Smooth muscle cell (in vitro differentiated cells): ENCODE results near the gene GABPA. TPM values are rescaled to one million over a fixed set of nuclear protein-coding genes. Genes with fewer than 3 reads are reported as not detected.
A peak's percentile ranks its signal among the peaks of the same experiment; 100 is the strongest.

Experiments used
- DNase-seq: peaks from one replicate; lab custom pipeline; 2025; ENCODE audit not compliant: unreplicated experiment; lab: John Stamatoyannopoulos, UW
- H2AFZ ChIP-seq: fragments of 200-600 bp; sonication (generic); 2 replicates; pipeline ENCODE4 v1.6.0; 2016; ENCODE audit warnings: antibody characterized with exemption, low read depth, mild to moderate bottlenecking
- H3F3A ChIP-seq: fragments of 200-600 bp; sonication (generic); 2 replicates; pipeline ENCODE4 v1.6.0; 2017; ENCODE audit warnings: antibody characterized with exemption, low read depth
- H3K27ac ChIP-seq: fragments of 200-600 bp; sonication (generic); 2 replicates; pipeline ENCODE4 v1.5.1; 2016; ENCODE audit warnings: low read depth, mild to moderate bottlenecking
- H3K27me3 ChIP-seq: fragments of 200-600 bp; sonication (generic); 2 replicates; pipeline ENCODE4 v1.6.1; 2016; ENCODE audit warnings: low read depth, mild to moderate bottlenecking
- H3K36me3 ChIP-seq: fragments of 200-600 bp; sonication (generic); 2 replicates; pipeline ENCODE4 v1.5.1; 2016; ENCODE audit warnings: low read depth
- H3K4me1 ChIP-seq: fragments of 200-600 bp; sonication (generic); 2 replicates; pipeline ENCODE4 v1.5.1; 2016; ENCODE audit warnings: low read depth
- H3K4me2 ChIP-seq: fragments of 200-600 bp; sonication (generic); 2 replicates; pipeline ENCODE4 v1.6.0; 2016; ENCODE audit warnings: mild to moderate bottlenecking
- H3K4me3 ChIP-seq: fragments of 200-600 bp; sonication (generic); 2 replicates; pipeline ENCODE4 v1.5.1; 2016; ENCODE audit warnings: mild to moderate bottlenecking
- H3K79me2 ChIP-seq: fragments of 200-600 bp; sonication (generic); 2 replicates; pipeline ENCODE4 v1.6.0; 2016; ENCODE audit warnings: low read depth, mild to moderate bottlenecking
- H3K9ac ChIP-seq: fragments of 200-600 bp; sonication (generic); 2 replicates; pipeline ENCODE4 v1.6.0; 2016; ENCODE audit warnings: low read depth
- H3K9me3 ChIP-seq: fragments of 200-600 bp; sonication (generic); replicated peaks from 2 replicates; pipeline ENCODE4 v1.5.1; 2016; ENCODE audit warnings: low read depth
- H4K20me1 ChIP-seq: fragments of 200-600 bp; sonication (generic); 2 replicates; pipeline ENCODE4 v1.6.0; 2016; ENCODE audit warnings: low read depth
- WGBS: methylation state at CpG from one replicate; pipeline ENCODE4 v1.1.7; 2016; ENCODE audit warnings: low lambda C conversion rate; 5-methylcytosine and 5-hydroxymethylcytosine counted together
- polyA plus RNA-seq: library from polyadenylated mRNA; unstranded; fragments of >200 nt; fragmentation: Nextera tagmentation; extraction: Ambion mirVana; gene quantifications from 2 replicates; pipeline ENCODE4 v1.2.1, GENCODE V29; 2016
- total RNA-seq: library from RNA; depleted of rRNA; stranded (reverse); fragments of >200 nt; gene quantifications from 2 replicates; pipeline ENCODE4 v1.2.3, GENCODE V29; 2014
- TF ChIP-seq, protein P1 (sequence below): fragments of 200-600 bp; sonication (generic); IDR thresholded peaks from 2 replicates; pipeline ENCODE4 v1.5.1; 2017; ENCODE audit warnings: borderline replicate concordance, mild to moderate bottlenecking, antibody characterized with exemption; ENCODE audit not compliant: insufficient read depth, poor library complexity, severe bottlenecking

Gene GABPA
- 35.1 and 37.6 TPM in 2 replicates for total RNA-seq
- 9.4 and 11.4 TPM in 2 replicates for polyA plus RNA-seq

GRCh38 chr21:25734904-25735645 lies at the start of gene GABPA, which contains the start of gene ATP5PF:
GABPA (plus strand) TSS chr21:25734972; CDS start chr21:25741599, 6,627 bp downstream.
ATP5PF (minus strand) TSS chr21:25734904; CDS start chr21:25729794, 5,110 bp downstream.
- Histone ChIP-seq H3K9me3 (no peaks in the 10 kb centered on the region), H3K79me2 (peaks cover 75% of the 10 kb centered on the region), H3K36me3 (no peaks in the 10 kb centered on the region), H4K20me1 (peaks cover 22% of the 10 kb centered on the region), H3K9ac (peak within 1 kb of the TSS; percentile 96), H3K4me1 (peaks cover 16% of the 10 kb centered on the region), H3K4me2 (peak within 1 kb of the TSS; percentile 93), H3K27ac (peak within 1 kb of the TSS; percentile 97), H3K27me3 (no peaks in the 10 kb centered on the region), H3F3A (peaks cover 12% of the 10 kb centered on the region), H3K4me3 (peak within 1 kb of the TSS; percentile 92), H2AFZ (peak within 1 kb of the TSS; percentile 93)
- WGBS = under 1% methylated on average over 48 of the region's 64 CpGs
- peak; percentile 91 for DNase-seq
- TF ChIP-seq, protein P1, sequence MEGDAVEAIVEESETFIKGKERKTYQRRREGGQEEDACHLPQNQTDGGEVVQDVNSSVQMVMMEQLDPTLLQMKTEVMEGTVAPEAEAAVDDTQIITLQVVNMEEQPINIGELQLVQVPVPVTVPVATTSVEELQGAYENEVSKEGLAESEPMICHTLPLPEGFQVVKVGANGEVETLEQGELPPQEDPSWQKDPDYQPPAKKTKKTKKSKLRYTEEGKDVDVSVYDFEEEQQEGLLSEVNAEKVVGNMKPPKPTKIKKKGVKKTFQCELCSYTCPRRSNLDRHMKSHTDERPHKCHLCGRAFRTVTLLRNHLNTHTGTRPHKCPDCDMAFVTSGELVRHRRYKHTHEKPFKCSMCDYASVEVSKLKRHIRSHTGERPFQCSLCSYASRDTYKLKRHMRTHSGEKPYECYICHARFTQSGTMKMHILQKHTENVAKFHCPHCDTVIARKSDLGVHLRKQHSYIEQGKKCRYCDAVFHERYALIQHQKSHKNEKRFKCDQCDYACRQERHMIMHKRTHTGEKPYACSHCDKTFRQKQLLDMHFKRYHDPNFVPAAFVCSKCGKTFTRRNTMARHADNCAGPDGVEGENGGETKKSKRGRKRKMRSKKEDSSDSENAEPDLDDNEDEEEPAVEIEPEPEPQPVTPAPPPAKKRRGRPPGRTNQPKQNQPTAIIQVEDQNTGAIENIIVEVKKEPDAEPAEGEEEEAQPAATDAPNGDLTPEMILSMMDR = no peak

DNA sequence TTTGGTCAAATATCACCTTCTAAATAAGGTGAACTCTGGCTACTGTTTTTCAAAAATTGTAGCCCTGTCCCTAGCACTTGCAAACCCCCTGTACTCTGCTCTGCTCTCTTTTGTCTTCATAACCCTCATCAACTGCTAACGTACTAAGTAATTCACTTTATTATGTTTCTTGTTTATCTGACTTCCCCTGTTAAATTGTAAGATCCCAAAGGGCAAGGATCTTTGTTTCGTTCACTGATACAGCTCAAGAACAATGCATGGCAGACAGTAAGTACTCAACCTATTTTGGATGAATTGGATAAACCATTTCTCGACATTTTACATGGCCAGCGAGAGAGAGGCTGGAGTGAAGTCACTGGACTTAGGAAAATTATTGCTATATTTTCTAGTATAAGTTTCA lies 47.0 kb upstream of the GABPA start:
- H3K4me3 ChIP-seq = no peak overlapping the region
- H3K27ac ChIP-seq = no peak overlapping the region
- WGBS = 93% methylated on average over 4 of the region's 4 CpGs
- H4K20me1 ChIP-seq = no peaks in the 10 kb centered on the region
- no peaks in the 10 kb centered on the region for H3K79me2 ChIP-seq
- no peaks in the 10 kb centered on the region for H3K9me3 ChIP-seq
- H3K4me1 ChIP-seq = no peaks in the 10 kb centered on the region
- no peak for DNase-seq
- H3K4me2 ChIP-seq = no peak overlapping the region
- H3K36me3 ChIP-seq = no peaks in the 10 kb centered on the region
- H3K27me3 ChIP-seq = no peaks in the 10 kb centered on the region
- TF ChIP-seq, protein P1 = no peak
- H3K9ac ChIP-seq = no peak overlapping the region
- no peak overlapping the region for H2AFZ ChIP-seq
- no peaks in the 10 kb centered on the region for H3F3A ChIP-seq

DNA sequence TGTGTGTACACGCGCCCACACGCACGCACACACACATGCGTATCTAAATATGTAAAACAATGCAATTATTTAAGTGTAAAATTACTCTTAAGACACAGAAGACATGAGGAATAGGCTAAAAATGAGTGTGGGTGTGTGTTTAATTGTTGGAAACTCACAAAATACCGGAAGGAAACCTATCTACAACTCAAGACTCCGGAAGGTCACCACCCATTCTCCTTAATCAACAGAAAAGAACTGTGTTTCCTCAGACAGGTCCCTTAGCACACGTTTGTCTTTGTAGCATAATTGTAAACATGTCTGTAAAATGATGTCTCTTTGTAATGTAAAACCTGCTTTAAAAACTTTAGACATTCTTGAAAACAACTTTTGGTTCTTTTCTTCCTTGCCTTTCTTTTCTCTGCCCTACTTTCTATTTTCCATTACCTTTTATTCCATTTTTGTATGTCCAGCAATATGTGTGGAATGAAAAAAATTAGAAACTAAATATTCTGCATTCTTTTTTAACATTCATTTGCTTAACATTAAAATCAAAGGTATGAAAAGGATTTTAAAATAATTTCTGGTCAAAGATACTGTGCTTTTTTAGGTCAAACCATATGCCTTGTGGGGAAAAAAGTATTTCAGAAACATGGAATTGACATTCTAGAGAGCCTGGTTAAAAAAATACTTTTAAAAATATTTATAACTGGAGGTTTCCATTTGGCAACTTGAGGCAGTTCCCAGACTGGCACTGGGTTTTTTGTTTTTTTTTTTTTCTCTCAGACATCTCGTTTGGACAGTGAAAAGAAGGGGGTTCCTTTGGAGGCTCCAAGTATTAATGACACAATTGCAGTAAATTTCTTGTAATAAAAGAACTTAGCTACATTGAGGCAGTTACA lies 46.3 kb upstream of the GABPA start:
- Histone ChIP-seq H2AFZ (no peak overlapping the region), H3F3A (no peaks in the 10 kb centered on the region), H3K27me3 (no peaks in the 10 kb centered on the region), H3K9me3 (no peaks in the 10 kb centered on the region), H3K4me2 (no peak overlapping the region), H3K27ac (no peak overlapping the region), H3K79me2 (no peaks in the 10 kb centered on the region), H3K36me3 (no peaks in the 10 kb centered on the region), H4K20me1 (no peaks in the 10 kb centered on the region), H3K4me1 (no peaks in the 10 kb centered on the region), H3K4me3 (no peak overlapping the region), H3K9ac (no peak overlapping the region)
- DNase-seq = no peak
- 85% methylated on average over 9 of the region's 9 CpGs for WGBS
- TF ChIP-seq, protein P1 = no peak
